Measurements from ENCODE around the gene IGF2BP1.

The IGF2BP1 gene

DNA sequence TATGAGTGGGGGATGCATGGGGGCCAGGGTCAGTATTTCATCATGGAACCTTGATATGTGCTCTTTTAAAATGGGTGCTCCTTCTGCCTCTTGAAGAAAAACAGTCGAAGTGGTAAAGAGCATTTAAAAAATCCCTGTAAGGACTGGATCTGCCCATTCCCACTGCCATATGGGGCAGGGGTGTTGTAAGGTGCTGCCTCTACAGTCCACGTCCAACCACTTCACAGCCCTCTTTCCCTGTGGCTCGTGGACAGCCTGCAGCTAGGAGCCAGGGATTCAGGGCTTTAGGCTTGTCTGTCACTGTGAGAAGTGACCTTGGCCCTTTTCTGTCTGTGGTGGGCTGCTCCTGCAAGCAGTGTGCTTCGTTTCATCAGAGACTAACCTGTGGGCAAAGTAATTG, 44.3 kb downstream of the IGF2BP1 start:
- DNase-seq (ENCODE audit: low read depth), result no peak
- TF ChIP-seq, protein P1, sequence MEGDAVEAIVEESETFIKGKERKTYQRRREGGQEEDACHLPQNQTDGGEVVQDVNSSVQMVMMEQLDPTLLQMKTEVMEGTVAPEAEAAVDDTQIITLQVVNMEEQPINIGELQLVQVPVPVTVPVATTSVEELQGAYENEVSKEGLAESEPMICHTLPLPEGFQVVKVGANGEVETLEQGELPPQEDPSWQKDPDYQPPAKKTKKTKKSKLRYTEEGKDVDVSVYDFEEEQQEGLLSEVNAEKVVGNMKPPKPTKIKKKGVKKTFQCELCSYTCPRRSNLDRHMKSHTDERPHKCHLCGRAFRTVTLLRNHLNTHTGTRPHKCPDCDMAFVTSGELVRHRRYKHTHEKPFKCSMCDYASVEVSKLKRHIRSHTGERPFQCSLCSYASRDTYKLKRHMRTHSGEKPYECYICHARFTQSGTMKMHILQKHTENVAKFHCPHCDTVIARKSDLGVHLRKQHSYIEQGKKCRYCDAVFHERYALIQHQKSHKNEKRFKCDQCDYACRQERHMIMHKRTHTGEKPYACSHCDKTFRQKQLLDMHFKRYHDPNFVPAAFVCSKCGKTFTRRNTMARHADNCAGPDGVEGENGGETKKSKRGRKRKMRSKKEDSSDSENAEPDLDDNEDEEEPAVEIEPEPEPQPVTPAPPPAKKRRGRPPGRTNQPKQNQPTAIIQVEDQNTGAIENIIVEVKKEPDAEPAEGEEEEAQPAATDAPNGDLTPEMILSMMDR (IDR thresholded peaks at IDR 0.05; ENCODE audit: insufficient read depth, low read depth, low read length, missing control alignments), result no peak
- H3K4me3 ChIP-seq (ENCODE audit: low read length), result no peak overlapping the region

GRCh38 chr17:49045376-49045775, 48.2 kb downstream of the IGF2BP1 start:
- H3K4me3 ChIP-seq (ENCODE audit: low read length), result no peak overlapping the region
- DNase-seq (ENCODE audit: low read depth), result no peak
- TF ChIP-seq, protein P1 (IDR thresholded peaks at IDR 0.05; ENCODE audit: insufficient read depth, low read depth, low read length, missing control alignments), result no peak

GRCh38 chr17:49046912-49047311, 49.7 kb downstream of the IGF2BP1 start:
- DNase-seq (ENCODE audit: low read depth), result no peak
- H3K4me3 ChIP-seq (ENCODE audit: low read length), result no peak overlapping the region
- TF ChIP-seq, protein P1 (IDR thresholded peaks at IDR 0.05; ENCODE audit: insufficient read depth, low read depth, low read length, missing control alignments), result no peak

GRCh38 chr17:49049265-49049664, 52.1 kb downstream of the IGF2BP1 start:
- DNase-seq (ENCODE audit: low read depth), result no peak
- H3K4me3 ChIP-seq (ENCODE audit: low read length), result no peak overlapping the region
- TF ChIP-seq, protein P1 (IDR thresholded peaks at IDR 0.05; ENCODE audit: insufficient read depth, low read depth, low read length, missing control alignments), result no peak

- H3K4me3 ChIP-seq (ENCODE audit: low read length), result no peak overlapping the region
- TF ChIP-seq, protein P1 (IDR thresholded peaks at IDR 0.05; ENCODE audit: insufficient read depth, low read depth, low read length, missing control alignments), result no peak
- no peak for DNase-seq (ENCODE audit: low read depth)
These were observed 53.4 kb downstream of the IGF2BP1 start for GRCh38 chr17:49050611-49051010.

GRCh38 chr17:49051269-49051668, 54.1 kb downstream of the IGF2BP1 start:
- DNase-seq (ENCODE audit: low read depth), result no peak
- no peak overlapping the region for H3K4me3 ChIP-seq (ENCODE audit: low read length)
- TF ChIP-seq, protein P1 (IDR thresholded peaks at IDR 0.05; ENCODE audit: insufficient read depth, low read depth, low read length, missing control alignments), result no peak

DNA sequence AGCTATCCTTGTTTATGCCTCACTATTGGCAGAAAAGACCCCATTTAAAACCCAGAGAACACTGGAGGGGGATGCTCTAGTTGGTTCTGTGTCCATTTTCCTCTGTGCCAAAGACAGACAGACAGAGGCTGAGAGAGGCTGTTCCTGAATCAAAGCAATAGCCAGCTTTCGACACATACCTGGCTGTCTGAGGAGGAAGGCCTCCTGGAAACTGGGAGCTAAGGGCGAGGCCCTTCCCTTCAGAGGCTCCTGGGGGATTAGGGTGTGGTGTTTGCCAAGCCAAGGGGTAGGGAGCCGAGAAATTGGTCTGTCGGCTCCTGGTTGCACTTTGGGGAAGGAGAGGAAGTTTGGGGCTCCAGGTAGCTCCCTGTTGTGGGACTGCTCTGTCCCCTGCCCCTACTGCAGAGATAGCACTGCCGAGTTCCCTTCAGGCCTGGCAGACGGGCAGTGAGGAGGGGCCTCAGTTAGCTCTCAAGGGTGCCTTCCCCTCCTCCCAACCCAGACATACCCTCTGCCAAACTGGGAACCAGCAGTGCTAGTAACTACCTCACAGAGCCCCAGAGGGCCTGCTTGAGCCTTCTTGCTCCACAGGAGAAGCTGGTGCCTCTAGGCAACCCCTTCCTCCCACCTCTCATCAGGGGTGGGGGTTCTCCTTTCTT, 56.1 kb downstream of the IGF2BP1 start:
- TF ChIP-seq, protein P1 (IDR thresholded peaks at IDR 0.05; ENCODE audit: insufficient read depth, low read depth, low read length, missing control alignments), result no peak
- DNase-seq (ENCODE audit: low read depth), result no peak

More for the DNA sequence above, 56.1 kb downstream of the IGF2BP1 start:
- H3K4me3 ChIP-seq (ENCODE audit: low read length), result no peak overlapping the region
